GM18907 (cell line): ENCODE results near the gene VWA3B.
"Not testable (repeated sequence)": the region's sequence is repeated elsewhere in the genome, so short reads cannot be mapped to it uniquely, and the experiment has no call there.

Experiments used
- ATAC-seq: cut with Tn5 transposase; IDR thresholded peaks from one replicate; pipeline ENCODE4 v1.9.1; 2021; ENCODE audit warnings: mild to moderate bottlenecking, moderate library complexity; ENCODE audit not compliant: unreplicated experiment

VWA3B gene

GRCh38 chr2:98086491-98087446 lies at the start of gene VWA3B:
TSS of gene VWA3B (plus strand) at chr2:98087167. CDS start at chr2:98093093, 5,926 bp downstream.
- peak; percentile 77 for ATAC-seq

GRCh38 chr2:98037206-98037605 lies 49.8 kb upstream of the VWA3B start:
- ATAC-seq, result no peak

- ATAC-seq, result no peak
Observed at GRCh38 chr2:98037666-98038336, 49.2 kb upstream of the VWA3B start.

- ATAC-seq, result no peak
Observed at GRCh38 chr2:98039085-98039756, 47.7 kb upstream of the VWA3B start.

GRCh38 chr2:98040331-98040939 lies 46.5 kb upstream of the VWA3B start:
- no peak for ATAC-seq

- ATAC-seq, result no peak
Observed at GRCh38 chr2:98043101-98043500, 43.9 kb upstream of the VWA3B start.

- ATAC-seq, result not testable (repeated sequence)
Observed at GRCh38 chr2:98044730-98045129, 42.2 kb upstream of the VWA3B start.

GRCh38 chr2:98050070-98050469 lies 36.9 kb upstream of the VWA3B start:
- no peak for ATAC-seq

GRCh38 chr2:98058191-98058975 lies 28.6 kb upstream of the VWA3B start:
- ATAC-seq, result no peak

GRCh38 chr2:98060277-98060676 lies 26.7 kb upstream of the VWA3B start:
- ATAC-seq, result no peak

GRCh38 chr2:98063291-98063854 lies 23.6 kb upstream of the VWA3B start:
- ATAC-seq, result no peak

GRCh38 chr2:98065808-98066207 lies 21.2 kb upstream of the VWA3B start:
- no peak for ATAC-seq

GRCh38 chr2:98067160-98067559 lies 19.8 kb upstream of the VWA3B start:
- no peak for ATAC-seq

- ATAC-seq, result no peak
Observed at GRCh38 chr2:98070081-98070480, 16.9 kb upstream of the VWA3B start.

- no peak for ATAC-seq
Observed at GRCh38 chr2:98072442-98072841, 14.5 kb upstream of the VWA3B start.

- no peak for ATAC-seq
Observed at GRCh38 chr2:98078701-98079100, 8.3 kb upstream of the VWA3B start.

- no peak for ATAC-seq
Observed at GRCh38 chr2:98084151-98084868, 2.7 kb upstream of the VWA3B start.

- no peak for ATAC-seq
Observed at GRCh38 chr2:98084869-98085238, 2.1 kb upstream of the VWA3B start.

- ATAC-seq, result no peak
Observed at GRCh38 chr2:98085649-98086048, 1.3 kb upstream of the VWA3B start.
